ENCODE data around the gene UVRAG.

Gene UVRAG

GRCh38 chr11:76159983-76160661 is 345.1 kb downstream of the UVRAG start:
- no CpG with 5 or more reads among the region's 14 CpGs for WGBS, 2 donors (ENCODE audit: extremely low coverage in 2 of 2, insufficient read length in 2 of 2, insufficient replicate concordance in 1 of 2)
- H3K4ac ChIP-seq (ENCODE audit: low read length) = peak overlapping the region; percentile 10
- H2BK12ac ChIP-seq (ENCODE audit: low read length) = peak overlapping the region; percentile 77
- no peak for DNase-seq (ENCODE audit: low spot score)
- H3K14ac ChIP-seq (ENCODE audit: low read length) = no peak overlapping the region
- no peaks in the 10 kb centered on the region for H3K9me3 ChIP-seq (replicated peaks in 1 of 2; ENCODE audit: control insufficient read depth in 2 of 2, insufficient read depth in 1 of 2, low read depth in 1 of 2, low read length in 2 of 2)
- peaks cover 0 to 30% (median 0%) of the 10 kb centered on the region in 3 experiments for H3K27me3 ChIP-seq (ENCODE audit: control insufficient read depth in 3 of 3, insufficient read depth in 3 of 3, low read depth in 1 of 3, low read length in 3 of 3)
- H3K4me1 ChIP-seq (ENCODE audit: control insufficient read depth in 2 of 2, insufficient read depth in 1 of 2, low read depth in 1 of 2, low read length in 2 of 2) = peaks cover 0 to 3% of the 10 kb centered on the region in 2 donors
- H3K4me3 ChIP-seq (ENCODE audit: low read length in 2 of 2) = no peak overlapping the region
- H4K8ac ChIP-seq (ENCODE audit: low read depth, low read length) = no peak overlapping the region
- no peak overlapping the region for H3K27ac ChIP-seq (replicated peaks; ENCODE audit: low read length)
- H2AFZ ChIP-seq (ENCODE audit: low read length) = no peak overlapping the region
- H3K79me1 ChIP-seq (ENCODE audit: low read depth, low read length) = no peaks in the 10 kb centered on the region
- no peak overlapping the region for H3K9ac ChIP-seq (ENCODE audit: low read depth, low read length, poor library complexity)
- no peak overlapping the region for H2BK15ac ChIP-seq (ENCODE audit: low read length)
- no peak overlapping the region for H2BK5ac ChIP-seq (ENCODE audit: low read length)
- no peak overlapping the region for H3K4me2 ChIP-seq (ENCODE audit: insufficient read depth, low read length, poor library complexity, severe bottlenecking)
- peak overlapping the region; percentile 15 for H2AK5ac ChIP-seq (ENCODE audit: low read depth, low read length)
- no peak overlapping the region for H4K91ac ChIP-seq (ENCODE audit: low read depth, low read length, poor library complexity)
- H2BK120ac ChIP-seq (ENCODE audit: low read depth, low read length) = no peak overlapping the region
- H3K18ac ChIP-seq (ENCODE audit: low read length) = peak overlapping the region; percentile 53
- H3K23ac ChIP-seq (ENCODE audit: low read depth, low read length, poor library complexity) = peak overlapping the region; percentile 59
- no peaks in the 10 kb centered on the region for H3K36me3 ChIP-seq (replicated peaks in 1 of 2; ENCODE audit: control insufficient read depth in 2 of 2, insufficient read depth in 2 of 2, low read length in 2 of 2)

GRCh38 chr11:76160856-76161255 is 345.8 kb downstream of the UVRAG start:
- peaks cover 0 to 36% (median 0%) of the 10 kb centered on the region in 3 experiments for H3K27me3 ChIP-seq (ENCODE audit: control insufficient read depth in 3 of 3, insufficient read depth in 3 of 3, low read depth in 1 of 3, low read length in 3 of 3)
- H3K36me3 ChIP-seq (replicated peaks in 1 of 2; ENCODE audit: control insufficient read depth in 2 of 2, insufficient read depth in 2 of 2, low read length in 2 of 2) = no peaks in the 10 kb centered on the region
- no peak overlapping the region for H3K9ac ChIP-seq (ENCODE audit: low read depth, low read length, poor library complexity)
- peak overlapping the region; percentile 15 for H2AK5ac ChIP-seq (ENCODE audit: low read depth, low read length)
- no peak overlapping the region for H4K91ac ChIP-seq (ENCODE audit: low read depth, low read length, poor library complexity)
- H3K23ac ChIP-seq (ENCODE audit: low read depth, low read length, poor library complexity) = peak overlapping the region; percentile 59
- no peak overlapping the region for H4K8ac ChIP-seq (ENCODE audit: low read depth, low read length)
- H3K4me2 ChIP-seq (ENCODE audit: insufficient read depth, low read length, poor library complexity, severe bottlenecking) = no peak overlapping the region
- no CpG with 5 or more reads among the region's 8 CpGs for WGBS, 2 donors (ENCODE audit: extremely low coverage in 2 of 2, insufficient read length in 2 of 2, insufficient replicate concordance in 1 of 2)
- H3K79me1 ChIP-seq (ENCODE audit: low read depth, low read length) = no peaks in the 10 kb centered on the region
- H3K27ac ChIP-seq (replicated peaks; ENCODE audit: low read length) = no peak overlapping the region
- no peak overlapping the region for H2BK15ac ChIP-seq (ENCODE audit: low read length)
- H2BK12ac ChIP-seq (ENCODE audit: low read length) = no peak overlapping the region
- DNase-seq (ENCODE audit: low spot score) = no peak
- no peak overlapping the region for H3K4me3 ChIP-seq (ENCODE audit: low read length in 2 of 2)
- H3K9me3 ChIP-seq (replicated peaks in 1 of 2; ENCODE audit: control insufficient read depth in 2 of 2, insufficient read depth in 1 of 2, low read depth in 1 of 2, low read length in 2 of 2) = no peaks in the 10 kb centered on the region
- H2AFZ ChIP-seq (ENCODE audit: low read length) = no peak overlapping the region
- H3K4ac ChIP-seq (ENCODE audit: low read length) = peak overlapping the region; percentile 10
- peak overlapping the region; percentile 35 for H3K18ac ChIP-seq (ENCODE audit: low read length)
- no peak overlapping the region for H3K14ac ChIP-seq (ENCODE audit: low read length)
- no peak overlapping the region for H2BK5ac ChIP-seq (ENCODE audit: low read length)
- H3K4me1 ChIP-seq (ENCODE audit: control insufficient read depth in 2 of 2, insufficient read depth in 1 of 2, low read depth in 1 of 2, low read length in 2 of 2) = peaks cover 0 to 3% of the 10 kb centered on the region in 2 donors
- no peak overlapping the region for H2BK120ac ChIP-seq (ENCODE audit: low read depth, low read length)

GRCh38 chr11:76161261-76161961 is 346.4 kb downstream of the UVRAG start:
- no CpG with 5 or more reads among the region's 24 CpGs for WGBS, 2 donors (ENCODE audit: extremely low coverage in 2 of 2, insufficient read length in 2 of 2, insufficient replicate concordance in 1 of 2)
- Histone ChIP-seq H2BK15ac (ENCODE audit: low read length) (no peak overlapping the region), H3K27me3 (ENCODE audit: control insufficient read depth in 3 of 3, insufficient read depth in 3 of 3, low read depth in 1 of 3, low read length in 3 of 3) (peaks cover 0 to 40% (median 0%) of the 10 kb centered on the region in 3 experiments)

More at GRCh38 chr11:76161261-76161961, 346.4 kb downstream of the UVRAG start:
- no peak overlapping the region for H3K4ac ChIP-seq (ENCODE audit: low read length)
- no peak overlapping the region for H3K23ac ChIP-seq (ENCODE audit: low read depth, low read length, poor library complexity)
- H2AK5ac ChIP-seq (ENCODE audit: low read depth, low read length) = peak overlapping the region; percentile 15
- peak overlapping the region; percentile 79 for H2AFZ ChIP-seq (ENCODE audit: low read length)
- no peak overlapping the region for H4K8ac ChIP-seq (ENCODE audit: low read depth, low read length)
- no peaks in the 10 kb centered on the region for H3K36me3 ChIP-seq (replicated peaks in 1 of 2; ENCODE audit: control insufficient read depth in 2 of 2, insufficient read depth in 2 of 2, low read length in 2 of 2)
- H2BK5ac ChIP-seq (ENCODE audit: low read length) = no peak overlapping the region
- no peak overlapping the region for H3K18ac ChIP-seq (ENCODE audit: low read length)
- H3K27ac ChIP-seq (replicated peaks; ENCODE audit: low read length) = no peak overlapping the region
- no peak overlapping the region for H2BK12ac ChIP-seq (ENCODE audit: low read length)
- no peak overlapping the region for H3K9ac ChIP-seq (ENCODE audit: low read depth, low read length, poor library complexity)
- H3K4me1 ChIP-seq (ENCODE audit: control insufficient read depth in 2 of 2, insufficient read depth in 1 of 2, low read depth in 1 of 2, low read length in 2 of 2) = peaks cover 0 to 3% of the 10 kb centered on the region in 2 donors
- no peak overlapping the region for H3K14ac ChIP-seq (ENCODE audit: low read length)
- H3K4me2 ChIP-seq (ENCODE audit: insufficient read depth, low read length, poor library complexity, severe bottlenecking) = no peak overlapping the region
- no peaks in the 10 kb centered on the region for H3K79me1 ChIP-seq (ENCODE audit: low read depth, low read length)
- H2BK120ac ChIP-seq (ENCODE audit: low read depth, low read length) = no peak overlapping the region
- no peak for DNase-seq (ENCODE audit: low spot score)
- no peaks in the 10 kb centered on the region for H3K9me3 ChIP-seq (replicated peaks in 1 of 2; ENCODE audit: control insufficient read depth in 2 of 2, insufficient read depth in 1 of 2, low read depth in 1 of 2, low read length in 2 of 2)
- H4K91ac ChIP-seq (ENCODE audit: low read depth, low read length, poor library complexity) = no peak overlapping the region
- H3K4me3 ChIP-seq (ENCODE audit: low read length in 2 of 2) = no peak overlapping the region

Data from neuronal stem cell (in vitro differentiated cells).